ENCODE results near the gene PPP1R36. TPM values are rescaled to one million over a fixed set of nuclear protein-coding genes. Genes with fewer than 3 reads are reported as not detected.
A peak's percentile ranks its signal among the peaks of the same experiment; 100 is the strongest.

PPP1R36 gene
- total and polyA plus RNA-seq, 10 donors = 0.26 to 1.1 (median 0.42) TPM; not detected in 2

DNA sequence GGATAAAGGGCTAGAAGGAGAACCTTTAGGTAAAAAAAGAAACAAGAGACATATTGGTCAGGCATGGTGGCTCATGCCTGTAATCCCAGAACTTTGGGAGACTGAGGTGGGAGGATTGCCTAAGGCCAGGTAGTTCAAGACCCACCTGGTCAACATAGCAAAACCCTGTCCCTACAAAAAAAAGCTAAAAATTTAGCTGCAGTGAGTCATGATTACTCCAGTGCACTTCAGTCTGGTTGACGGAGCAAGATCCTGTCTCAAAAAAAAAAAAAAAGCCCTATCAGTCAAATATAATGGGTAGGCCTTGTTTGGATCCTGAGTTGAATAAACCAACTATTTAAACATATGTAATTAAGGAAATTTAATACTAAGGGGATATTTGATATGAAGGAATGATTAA, 54.2 kb downstream of the PPP1R36 start:
- no peaks in the 10 kb centered on the region for H3K9me3 ChIP-seq
- no peak for TF ChIP-seq POLR2AphosphoS5 (IDR thresholded peaks at IDR 0.05)
- no peak for TF ChIP-seq POLR2A (IDR thresholded peaks at IDR 0.05)
- no peak for TF ChIP-seq CTCF (IDR thresholded peaks at IDR 0.05 in 8 of 11, conservative IDR thresholded peaks at IDR 0.05 in 3 of 11)
- H3K4me3 ChIP-seq = no peak overlapping the region
- H3K4me1 ChIP-seq = no peaks in the 10 kb centered on the region
- no peak overlapping the region for H3K27ac ChIP-seq
- H3K27me3 ChIP-seq (replicated peaks in 1 of 7) = peaks cover 0 to 16% (median 0%) of the 10 kb centered on the region in 7 donors
- no peaks in the 10 kb centered on the region for H3K36me3 ChIP-seq
- intact Hi-C loops (cut with DNase I; ENCODE audit: low total_unique reads) = no loop called here
- 91 to 98% (median 92%) methylated on average over 1 of the region's 1 CpG for WGBS, 5 donors
- DNase-seq = no peak

GRCh38 chr14:64604881-64605280, 55.1 kb downstream of the PPP1R36 start:
- H3K27me3 ChIP-seq (replicated peaks in 1 of 7) = peaks cover 0 to 16% (median 0%) of the 10 kb centered on the region in 7 donors
- 53 to 65% (median 63%) methylated on average over 6 of the region's 6 CpGs for WGBS, 5 donors
- H3K36me3 ChIP-seq = no peaks in the 10 kb centered on the region
- no peak overlapping the region for H3K27ac ChIP-seq
- no peak for TF ChIP-seq CTCF (IDR thresholded peaks at IDR 0.05 in 8 of 11, conservative IDR thresholded peaks at IDR 0.05 in 3 of 11)
- no peak for TF ChIP-seq POLR2A (IDR thresholded peaks at IDR 0.05)
- no peak for TF ChIP-seq POLR2AphosphoS5 (IDR thresholded peaks at IDR 0.05)
- H3K4me3 ChIP-seq = no peak overlapping the region
- no peaks in the 10 kb centered on the region for H3K9me3 ChIP-seq
- DNase-seq = no peak
- H3K4me1 ChIP-seq = no peaks in the 10 kb centered on the region
- intact Hi-C loops (cut with DNase I; ENCODE audit: low total_unique reads) = no loop called here

GRCh38 chr14:64605926-64606685, 56.3 kb downstream of the PPP1R36 start:
- H3K36me3 ChIP-seq = no peaks in the 10 kb centered on the region
- H3K9me3 ChIP-seq = no peaks in the 10 kb centered on the region
- DNase-seq = no peak
- TF ChIP-seq POLR2AphosphoS5 (IDR thresholded peaks at IDR 0.05) = no peak
- no peak for TF ChIP-seq POLR2A (IDR thresholded peaks at IDR 0.05)
- TF ChIP-seq CTCF (IDR thresholded peaks at IDR 0.05 in 8 of 11, conservative IDR thresholded peaks at IDR 0.05 in 3 of 11) = no peak
- H3K27me3 ChIP-seq (replicated peaks in 1 of 7) = peaks cover 0 to 16% (median 0%) of the 10 kb centered on the region in 7 donors
- intact Hi-C loops (cut with DNase I; ENCODE audit: low total_unique reads) = no loop called here
- H3K4me1 ChIP-seq = no peaks in the 10 kb centered on the region
- H3K4me3 ChIP-seq = no peak overlapping the region
- no peak overlapping the region for H3K27ac ChIP-seq
- 92 to 96% (median 94%) methylated on average over 9 of the region's 9 CpGs for WGBS, 5 donors

DNA sequence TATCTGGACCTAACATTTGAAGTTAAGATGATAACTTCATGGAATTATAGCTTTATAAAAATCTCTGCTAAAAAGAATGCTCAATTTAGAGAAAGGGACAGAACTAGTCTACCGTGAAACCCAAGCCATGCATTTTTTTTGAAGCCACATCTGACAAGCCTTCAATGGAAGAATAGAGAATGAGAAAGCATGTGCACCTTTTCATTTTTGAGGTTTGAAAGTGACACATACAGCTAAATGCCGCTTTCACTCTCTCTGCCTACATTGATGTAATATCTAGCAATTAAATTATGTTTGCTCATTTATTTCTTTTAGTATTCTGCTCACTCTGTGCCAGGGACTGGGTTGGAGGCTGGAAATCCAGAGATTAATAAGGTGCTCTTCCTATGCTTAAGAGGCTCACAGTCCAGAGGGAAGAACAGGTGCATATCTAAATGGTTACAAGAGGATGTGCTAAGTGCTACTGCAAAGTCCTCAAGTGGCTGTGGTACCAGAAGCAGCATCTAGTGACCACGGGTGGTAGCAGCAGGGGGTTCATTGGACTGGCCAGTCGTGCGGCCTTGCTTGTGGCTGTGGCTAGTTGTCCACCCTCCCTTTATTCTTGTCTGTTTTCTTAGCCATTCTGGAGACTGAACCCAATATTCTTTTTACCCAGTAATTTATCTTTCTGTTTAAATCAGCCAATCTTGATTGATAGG, 60.4 kb downstream of the PPP1R36 start:
- 75 to 84% (median 80%) methylated on average over 5 of the region's 5 CpGs for WGBS, 5 donors

More for the DNA sequence above, 60.4 kb downstream of the PPP1R36 start:
- Histone ChIP-seq H3K27ac (peak overlapping the region in 5 of 8 donors; percentile 13 to 75 (median 69)), H3K4me1 (peaks cover 0 to 7% (median 2%) of the 10 kb centered on the region in 6 donors), H3K4me3 (no peak overlapping the region), H3K9me3 (no peaks in the 10 kb centered on the region), H3K27me3 (replicated peaks in 1 of 7) (no peaks in the 10 kb centered on the region), H3K36me3 (no peaks in the 10 kb centered on the region)
- TF ChIP-seq POLR2AphosphoS5 (IDR thresholded peaks at IDR 0.05) = no peak
- TF ChIP-seq POLR2A (IDR thresholded peaks at IDR 0.05) = no peak
- TF ChIP-seq CTCF (IDR thresholded peaks at IDR 0.05 in 8 of 11, conservative IDR thresholded peaks at IDR 0.05 in 3 of 11) = no peak
- intact Hi-C loops (cut with DNase I; ENCODE audit: low total_unique reads) = no loop called here
- no peak for DNase-seq
